CD1c-positive myeloid dendritic cell (primary cell): ENCODE results near the gene RUNX1.

Experiments
- DNase-seq: peaks from one replicate; pipeline ENCODE4 v3.0.0-alpha.2; 2016; ENCODE audit errors: extremely low spot score

The RUNX1 gene

DNA sequence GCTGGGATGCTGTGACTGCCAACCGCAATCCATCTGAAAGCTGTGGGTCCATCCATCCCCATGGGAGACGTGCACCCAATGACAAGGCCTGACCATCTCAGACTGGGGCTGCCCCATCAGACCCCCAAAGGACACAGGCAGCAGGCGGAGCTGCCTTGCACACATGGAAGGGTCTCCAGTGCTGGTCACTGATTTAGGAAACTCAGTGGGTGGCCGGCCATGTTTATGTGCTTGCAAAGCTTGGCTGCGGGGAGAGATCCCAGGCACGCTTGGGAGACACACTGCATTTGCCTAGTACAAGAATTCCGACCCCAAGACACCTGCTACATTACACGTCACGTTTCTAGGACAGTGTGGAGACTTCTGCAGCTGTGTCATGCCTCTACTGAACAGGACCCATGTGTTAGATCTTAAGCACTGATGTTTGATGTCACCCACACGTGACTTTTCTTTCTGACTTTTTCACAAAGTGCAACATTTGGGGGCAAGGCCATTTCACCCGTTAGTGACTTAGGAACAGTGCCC lies 198.9 kb downstream of the RUNX1 start:
- no peak for DNase-seq

GRCh38 chr21:34846601-34847112 lies 202.4 kb downstream of the RUNX1 start:
- DNase-seq = no peak

DNA sequence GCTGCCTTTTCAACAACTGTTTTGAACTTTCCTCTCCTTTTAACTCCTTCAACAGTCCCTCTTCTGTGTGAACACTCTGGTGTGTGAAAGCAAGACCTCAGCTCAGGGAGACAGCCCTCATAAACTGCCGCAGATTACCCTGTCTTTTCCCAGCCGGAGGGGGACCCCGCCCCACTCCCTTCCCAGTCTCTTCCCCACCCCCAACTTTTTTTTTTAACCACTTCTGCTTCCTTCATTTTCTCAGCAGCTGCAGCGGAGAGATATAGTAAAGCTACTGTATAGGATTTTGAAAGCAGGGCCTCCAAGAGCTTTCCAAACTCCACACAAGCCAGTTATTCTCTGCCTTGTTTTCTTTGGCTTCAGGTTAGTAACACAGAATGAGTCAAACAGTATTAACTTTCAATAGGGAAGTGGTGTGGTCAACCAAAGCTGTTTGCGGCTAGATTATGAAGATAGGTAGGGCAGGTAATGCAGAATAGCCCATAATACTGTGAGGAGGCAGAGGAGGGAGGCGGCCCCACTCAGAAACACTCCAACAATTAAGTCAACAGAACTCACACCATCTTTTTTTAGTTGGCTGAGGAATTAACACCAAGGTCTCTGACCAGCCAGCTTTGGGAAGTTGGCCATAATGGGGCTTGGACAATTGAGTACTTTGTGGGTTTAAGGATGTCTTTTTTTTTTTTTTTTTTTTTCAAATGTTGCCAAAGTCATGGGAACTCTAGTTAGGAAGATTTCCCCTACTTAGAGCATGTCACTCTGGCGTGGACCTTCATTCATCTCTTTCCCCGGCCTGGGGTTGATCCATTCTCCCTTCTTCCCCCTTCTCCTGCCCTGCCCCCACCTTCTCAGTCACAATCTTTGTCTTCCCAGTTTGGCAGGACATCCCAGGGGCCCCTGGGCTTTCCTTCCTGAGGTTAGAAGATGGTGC lies 203.3 kb downstream of the RUNX1 start:
- peak; percentile 57 for DNase-seq

DNA sequence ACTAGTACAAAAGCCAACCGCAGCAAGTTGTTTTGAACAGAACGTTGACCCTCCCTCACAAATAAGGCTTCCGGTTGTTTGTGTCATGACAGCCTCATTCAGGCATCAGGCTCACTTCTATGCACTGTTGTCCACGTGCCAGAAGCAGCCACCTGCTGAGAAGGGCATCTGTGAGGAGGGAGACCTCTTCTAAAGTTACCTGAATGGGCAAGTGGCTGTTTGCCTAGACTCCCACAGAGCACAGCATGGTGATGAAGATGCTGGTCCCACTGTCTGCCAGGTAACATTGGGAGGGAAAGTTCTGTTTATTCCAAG lies 204.2 kb downstream of the RUNX1 start:
- DNase-seq = no peak

- peak; percentile 83 for DNase-seq
Observed at GRCh38 chr21:34844013-34844923, 204.8 kb downstream of the RUNX1 start.

- DNase-seq = peak; percentile 32
Observed at GRCh38 chr21:34843562-34843961, 205.5 kb downstream of the RUNX1 start.

DNA sequence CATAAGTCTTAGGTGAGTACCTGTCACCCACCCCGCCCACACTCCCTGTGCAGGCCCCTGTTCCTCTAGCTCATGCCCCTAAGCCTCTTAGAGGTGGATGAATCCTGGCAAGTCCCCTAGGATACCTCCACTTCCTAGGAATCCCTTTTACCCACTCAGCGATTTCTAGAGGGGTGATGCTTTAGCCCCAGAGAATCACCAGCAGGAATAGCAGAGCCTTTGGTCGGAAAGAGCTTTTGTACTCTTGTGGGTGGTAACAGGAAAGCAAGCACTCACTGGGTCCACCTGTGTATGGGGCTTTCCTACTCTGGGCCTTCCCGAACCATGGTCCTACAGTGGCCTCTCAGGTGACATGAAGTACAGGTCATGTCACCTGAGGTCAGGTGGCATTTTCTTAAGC lies 207.9 kb downstream of the RUNX1 start:
- no peak for DNase-seq

GRCh38 chr21:34840693-34841092 lies 208.4 kb downstream of the RUNX1 start:
- no peak for DNase-seq

- DNase-seq = peak; percentile 38
Observed at GRCh38 chr21:34838956-34839820, 209.9 kb downstream of the RUNX1 start.

- DNase-seq = peak; percentile 30
Observed at GRCh38 chr21:34836933-34837505, 212.1 kb downstream of the RUNX1 start.

DNA sequence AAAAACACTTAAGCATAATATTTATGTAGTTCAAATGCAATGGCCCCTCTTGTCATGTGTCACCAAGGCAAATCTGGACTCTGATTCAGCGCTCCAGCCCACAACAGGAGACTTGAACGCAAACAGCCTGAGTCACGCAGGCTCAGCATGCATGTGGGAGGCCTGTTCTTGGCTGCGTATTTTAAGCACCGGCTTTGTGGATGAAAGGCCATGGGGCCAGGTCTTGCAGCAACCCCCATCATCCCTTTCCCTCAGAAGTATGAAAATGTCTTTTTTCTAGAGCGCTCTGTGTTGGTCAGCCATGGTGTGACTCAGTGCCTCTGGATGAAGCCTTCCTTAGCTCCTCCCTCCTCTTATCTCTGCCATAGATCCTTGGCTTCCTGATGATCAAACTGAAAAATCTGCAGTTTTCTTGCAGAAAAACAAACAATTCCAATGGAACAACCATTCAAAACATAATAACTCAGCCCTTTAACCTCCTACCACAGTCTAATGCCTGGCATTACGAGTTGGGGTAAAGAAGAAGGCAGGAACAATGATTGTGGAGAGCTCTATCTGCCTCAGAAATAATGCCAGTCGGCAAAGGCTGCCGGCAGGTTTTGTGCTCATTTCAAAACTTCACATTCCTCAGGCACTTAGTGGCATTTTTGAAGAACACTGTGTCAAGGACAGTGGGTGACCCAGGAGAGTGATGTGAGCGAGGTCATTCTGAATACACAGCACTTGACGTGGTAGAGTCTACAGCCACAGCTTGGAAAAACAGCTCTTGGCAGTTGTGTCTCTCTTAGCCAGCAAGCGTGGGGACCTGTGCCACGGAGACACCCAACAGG lies 212.8 kb downstream of the RUNX1 start:
- DNase-seq = peak; percentile 95

- peak; percentile 85 for DNase-seq
Observed at GRCh38 chr21:34835526-34835925, 213.6 kb downstream of the RUNX1 start.

GRCh38 chr21:34834852-34835501 lies 214.1 kb downstream of the RUNX1 start:
- DNase-seq = no peak

DNA sequence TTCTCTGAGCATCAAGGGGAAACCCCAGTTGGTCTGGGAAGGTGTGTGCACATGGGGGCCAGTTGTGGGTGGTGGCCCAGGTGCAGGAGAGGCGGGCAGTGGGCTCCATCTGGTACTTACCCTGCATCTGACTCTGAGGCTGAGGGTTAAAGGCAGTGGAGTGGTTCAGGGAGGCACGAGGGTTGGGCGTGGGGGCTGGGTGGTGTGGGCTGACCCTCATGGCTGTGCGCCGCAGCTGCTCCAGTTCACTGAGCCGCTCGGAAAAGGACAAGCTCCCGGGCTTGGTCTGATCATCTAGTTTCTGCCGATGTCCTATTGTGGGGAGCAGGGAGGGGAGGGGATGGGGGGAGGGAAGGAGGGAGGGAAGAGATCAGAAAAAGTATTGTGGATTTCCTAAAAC lies 214.8 kb downstream of the RUNX1 start:
- DNase-seq = no peak

DNA sequence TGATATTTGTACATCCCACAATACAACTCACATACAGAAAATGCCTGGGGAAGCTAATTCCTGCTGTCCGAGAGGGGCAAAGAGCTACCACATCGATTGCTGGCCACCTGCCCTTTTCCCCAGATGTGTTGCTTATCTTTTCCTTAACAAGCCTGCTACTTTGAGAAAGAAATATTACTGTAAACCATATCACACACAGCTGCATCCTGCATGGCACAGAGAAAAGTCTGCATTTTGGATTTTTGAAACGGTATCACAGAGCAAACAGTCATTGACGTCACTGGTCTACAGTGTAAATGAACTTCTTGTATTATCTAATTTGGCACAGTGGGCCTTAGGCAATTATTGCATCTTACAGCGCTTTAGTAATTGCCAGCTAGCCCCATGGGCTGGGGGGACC lies 215.6 kb downstream of the RUNX1 start:
- DNase-seq = no peak

GRCh38 chr21:34830386-34831170 lies 218.5 kb downstream of the RUNX1 start:
- peak; percentile 79 for DNase-seq

GRCh38 chr21:34827445-34828235 lies 221.5 kb downstream of the RUNX1 start:
- no peak for DNase-seq

GRCh38 chr21:34826836-34827235 lies 222.3 kb downstream of the RUNX1 start:
- peak; percentile 82 for DNase-seq
